Lung (tissue), 12 donors: ENCODE measurements around the gene ADGRE1. TPM values are rescaled to one million over a fixed set of nuclear protein-coding genes. Genes with fewer than 3 reads are reported as not detected.

Experiments
- ATAC-seq: fragments of 200-7000 bp; cut with Tn5 transposase; one replicate; pipeline ENCODE4 v1.9.1; 2020; ENCODE audit warnings: moderate number of reproducible peaks; ENCODE audit not compliant: insufficient read depth, low FRiP score
- DNase-seq, 3 donors: peaks; one replicate each; pipeline ENCODE4 v3.0.0-alpha.2; 2013 to 2017
- H3K27ac ChIP-seq, 2 donors: one replicate each; pipeline ENCODE4 v1.5.1; 2013; ENCODE audit warnings: mild to moderate bottlenecking in 2 of 2, moderate library complexity in 2 of 2, control low read depth in 1 of 2, inconsistent platforms in 1 of 2, low read depth in 1 of 2, low read length in 1 of 2
- H3K27me3 ChIP-seq, 3 donors: one replicate each; pipeline ENCODE4 v1.5.1; 2013; ENCODE audit warnings: low read length in 2 of 3; ENCODE audit not compliant: control insufficient read depth in 3 of 3, insufficient read depth in 3 of 3
- H3K36me3 ChIP-seq, 4 donors: one replicate each; pipeline ENCODE4 v1.5.1; 2013; ENCODE audit warnings: low read length in 4 of 4, mild to moderate bottlenecking in 1 of 4, moderate library complexity in 1 of 4; ENCODE audit not compliant: control insufficient read depth in 4 of 4, insufficient read depth in 4 of 4
- H3K4me1 ChIP-seq, 5 donors: one replicate each; pipeline ENCODE4 v1.5.1; 2013; ENCODE audit warnings: low read length in 5 of 5, mild to moderate bottlenecking in 2 of 5, moderate library complexity in 1 of 5; ENCODE audit not compliant: control insufficient read depth in 5 of 5, insufficient read depth in 5 of 5
- H3K4me3 ChIP-seq: one replicate; pipeline ENCODE4 v1.5.1; 2013; ENCODE audit warnings: mild to moderate bottlenecking, control low read depth, moderate library complexity
- H3K9ac ChIP-seq, 2 donors: one replicate each; pipeline ENCODE4 v1.5.1; 2013; ENCODE audit warnings: low read length in 2 of 2, control low read depth in 1 of 2; ENCODE audit not compliant: insufficient read depth in 1 of 2
- H3K9me3 ChIP-seq, 4 donors: one replicate each; pipeline ENCODE4 v1.5.1; 2013; ENCODE audit warnings: low read length in 3 of 4, mild to moderate bottlenecking in 1 of 4, moderate library complexity in 1 of 4; ENCODE audit not compliant: control insufficient read depth in 4 of 4, insufficient read depth in 3 of 4
- WGBS, 2 donors: extraction: QIAGEN DNeasy Blood & Tissue Kit; methylation state at CpG; one replicate each; pipeline ENCODE4 v1.1.7; 2013; 5-methylcytosine and 5-hydroxymethylcytosine counted together
- polyA plus RNA-seq, 2 donors: library from polyadenylated mRNA; stranded (reverse); fragments of 200-250 nt; gene quantifications; one replicate each; pipeline ENCODE4 v1.2.1, GENCODE V29; 2013
- total RNA-seq, 2 donors: library from RNA; depleted of rRNA in 1 of 2; stranded (reverse); fragments of >200 nt in 1 of 2; gene quantifications; one replicate each; pipeline ENCODE4 v1.2.1, GENCODE V29; 2014 to 2021
- TF ChIP-seq, protein P1 (sequence below): IDR thresholded peaks from 2 replicates; pipeline ENCODE4 v1.5.1; 2012; ENCODE audit warnings: mild to moderate bottlenecking; ENCODE audit errors: control extremely low read depth, extremely low read depth
- donor health status: control.
- donor health status: control.
- donor health status: Bipolar disorder and iron deficiency.
- donor health status: healthy.
- donor health status: DM: yes; HTN: yes; CAD: no.

Gene ADGRE1
- total and polyA plus RNA-seq, 4 donors: 0.45 to 40.0 (median 7.4) TPM

DNA sequence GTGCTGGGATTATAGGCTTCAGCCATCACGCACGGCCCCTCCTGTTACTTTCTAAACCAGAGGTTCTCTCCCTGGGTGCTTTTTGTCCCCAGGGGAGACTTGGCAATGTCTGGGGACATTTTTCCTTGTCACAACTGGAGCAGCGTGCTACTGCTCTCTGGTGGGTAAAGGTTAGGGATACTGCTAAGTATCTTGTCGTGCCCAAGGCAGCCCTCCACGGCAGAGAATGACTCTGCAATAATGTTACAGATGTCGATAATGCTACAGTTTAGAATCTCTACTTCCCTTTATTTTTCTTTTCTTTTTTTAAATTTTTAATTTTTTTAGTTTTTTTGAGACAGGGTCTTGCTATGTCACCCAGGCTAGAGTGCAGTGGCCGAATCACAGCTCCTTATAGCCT lies 38.0 kb downstream of the ADGRE1 start:
- Histone ChIP-seq H3K9ac (no peak overlapping the region), H3K36me3 (no peaks in the 10 kb centered on the region), H3K9me3 (peaks cover 0 to 17% (median 7%) of the 10 kb centered on the region in 4 donors), H3K27ac (no peak overlapping the region), H3K4me1 (no peaks in the 10 kb centered on the region), H3K4me3 (no peak overlapping the region), H3K27me3 (no peaks in the 10 kb centered on the region)
- ATAC-seq (no peak), DNase-seq (no peak)
- TF ChIP-seq, protein P1, sequence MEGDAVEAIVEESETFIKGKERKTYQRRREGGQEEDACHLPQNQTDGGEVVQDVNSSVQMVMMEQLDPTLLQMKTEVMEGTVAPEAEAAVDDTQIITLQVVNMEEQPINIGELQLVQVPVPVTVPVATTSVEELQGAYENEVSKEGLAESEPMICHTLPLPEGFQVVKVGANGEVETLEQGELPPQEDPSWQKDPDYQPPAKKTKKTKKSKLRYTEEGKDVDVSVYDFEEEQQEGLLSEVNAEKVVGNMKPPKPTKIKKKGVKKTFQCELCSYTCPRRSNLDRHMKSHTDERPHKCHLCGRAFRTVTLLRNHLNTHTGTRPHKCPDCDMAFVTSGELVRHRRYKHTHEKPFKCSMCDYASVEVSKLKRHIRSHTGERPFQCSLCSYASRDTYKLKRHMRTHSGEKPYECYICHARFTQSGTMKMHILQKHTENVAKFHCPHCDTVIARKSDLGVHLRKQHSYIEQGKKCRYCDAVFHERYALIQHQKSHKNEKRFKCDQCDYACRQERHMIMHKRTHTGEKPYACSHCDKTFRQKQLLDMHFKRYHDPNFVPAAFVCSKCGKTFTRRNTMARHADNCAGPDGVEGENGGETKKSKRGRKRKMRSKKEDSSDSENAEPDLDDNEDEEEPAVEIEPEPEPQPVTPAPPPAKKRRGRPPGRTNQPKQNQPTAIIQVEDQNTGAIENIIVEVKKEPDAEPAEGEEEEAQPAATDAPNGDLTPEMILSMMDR: no peak
- WGBS, 2 donors: 71 to 74% methylated on average over 7 of the region's 7 CpGs

DNA sequence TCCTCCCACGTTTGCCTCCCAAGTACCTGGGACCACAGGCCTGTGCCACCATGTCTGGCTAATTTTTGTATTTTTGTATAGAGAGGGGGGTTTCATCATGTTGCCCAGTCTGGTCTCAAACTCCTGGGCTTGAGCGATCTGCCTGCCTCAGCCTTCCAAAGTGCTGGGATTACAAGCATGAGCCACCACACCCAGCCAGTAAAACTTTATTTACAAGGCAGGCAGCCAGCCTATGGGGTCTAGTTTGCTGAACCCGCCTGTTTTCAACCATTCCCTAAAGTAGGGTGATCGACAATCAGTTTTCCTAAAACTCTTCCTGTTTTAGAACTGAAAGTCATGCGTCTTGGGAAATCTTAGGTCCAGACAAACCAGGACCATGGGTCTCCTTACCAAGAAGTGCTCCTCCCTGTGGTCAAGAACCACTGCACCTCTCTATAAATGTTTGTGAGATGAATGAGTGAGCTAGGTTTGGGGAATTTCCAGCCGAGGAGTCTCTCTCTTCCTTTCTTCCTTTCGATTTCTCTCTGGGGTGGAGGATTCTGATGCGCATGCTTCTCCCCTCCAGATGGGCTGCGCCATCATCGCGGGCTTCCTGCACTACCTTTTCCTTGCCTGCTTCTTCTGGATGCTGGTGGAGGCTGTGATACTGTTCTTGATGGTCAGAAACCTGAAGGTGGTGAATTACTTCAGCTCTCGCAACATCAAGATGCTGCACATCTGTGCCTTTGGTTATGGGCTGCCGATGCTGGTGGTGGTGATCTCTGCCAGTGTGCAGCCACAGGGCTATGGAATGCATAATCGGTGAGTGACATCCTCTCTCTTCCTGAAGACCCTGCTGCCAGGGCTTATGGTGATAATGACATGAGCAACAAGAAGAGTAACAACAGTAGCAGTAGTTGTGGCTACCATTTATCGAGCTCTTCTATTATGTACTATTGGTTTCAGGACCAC lies 38.7 kb downstream of the ADGRE1 start:
- DNase-seq (peak in 1 of 3 donors; percentile 2), ATAC-seq (no peak)
- Histone ChIP-seq H3K4me3 (no peak overlapping the region), H3K4me1 (no peaks in the 10 kb centered on the region), H3K27me3 (no peaks in the 10 kb centered on the region), H3K9me3 (peaks cover 0 to 17% (median 7%) of the 10 kb centered on the region in 4 donors), H3K27ac (no peak overlapping the region), H3K9ac (no peak overlapping the region), H3K36me3 (no peaks in the 10 kb centered on the region)
- 67 to 72% methylated on average over 15 of the region's 15 CpGs for WGBS, 2 donors
- TF ChIP-seq, protein P1: no peak

DNA sequence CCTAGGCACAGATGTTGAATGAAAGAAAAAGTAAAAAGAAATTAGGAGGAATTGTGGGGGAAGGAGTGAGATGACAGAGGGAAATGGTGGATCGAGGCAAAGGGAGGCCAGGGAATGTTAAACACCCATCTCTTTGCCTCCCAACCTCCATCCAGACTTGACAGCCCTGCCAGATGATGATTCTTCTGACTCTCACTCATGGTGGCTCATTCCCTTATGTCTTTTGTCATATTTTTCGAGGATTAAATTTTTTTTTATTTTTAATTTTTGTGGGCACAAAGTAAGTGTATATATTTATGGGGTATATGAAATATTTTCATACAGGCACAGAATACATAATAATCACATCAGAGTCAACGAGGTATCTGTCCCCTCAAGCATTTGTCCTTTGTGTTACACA lies 42.8 kb downstream of the ADGRE1 start:
- 70 to 84% methylated on average over 3 of the region's 3 CpGs for WGBS, 2 donors
- ATAC-seq: no peak
- Histone ChIP-seq H3K4me3 (no peak overlapping the region), H3K9me3 (peaks cover 0 to 17% (median 6%) of the 10 kb centered on the region in 4 donors), H3K9ac (no peak overlapping the region), H3K27ac (no peak overlapping the region), H3K27me3 (no peaks in the 10 kb centered on the region), H3K4me1 (no peaks in the 10 kb centered on the region), H3K36me3 (no peaks in the 10 kb centered on the region)
- TF ChIP-seq, protein P1: no peak
- DNase-seq: no peak
